Erythroblast (primary cell): Measurements from ENCODE around the gene KCNN4.

ENCODE experiments used
- GATA1 ChIP-seq: IDR thresholded peaks from 2 replicates; pipeline ENCODE4 v1.6.1; 2011; ENCODE audit warnings: low read depth, mild to moderate bottlenecking, control low read depth, low read length, moderate library complexity
- POLR2A ChIP-seq: IDR thresholded peaks from 2 replicates; pipeline ENCODE4 v1.6.1; 2011; ENCODE audit warnings: mild to moderate bottlenecking, low read length

GRCh38 chr19:43718627-43719377, 62.0 kb downstream of the KCNN4 start:
- TF ChIP-seq POLR2A (no peak), GATA1 (no peak)
